NT2/D1 (cell line): ENCODE data around the gene EPO.

Source experiments
- SUZ12 ChIP-seq: IDR thresholded peaks from 2 replicates; pipeline ENCODE4 v1.6.1; 2011; ENCODE audit not compliant: insufficient read length, insufficient read depth; ENCODE audit errors: extremely low read depth
- YY1 ChIP-seq: IDR thresholded peaks from 2 replicates; pipeline ENCODE4 v1.6.1; 2011; ENCODE audit not compliant: insufficient read length, insufficient read depth

- TF ChIP-seq YY1 (no peak), SUZ12 (no peak)
Observed at GRCh38 chr7:100678291-100678984, 41.8 kb upstream of the EPO start.
